Measurements from ENCODE around the gene HCN1. TPM values are rescaled to one million over a fixed set of nuclear protein-coding genes. Genes with fewer than 3 reads are reported as not detected.

The HCN1 gene
- total and polyA plus RNA-seq, 2 of the 8 experiments (the other 6 are each of a cell fraction or from before 2014, with no cell fraction given), result 1.1 to 6.7 TPM

GRCh38 chr5:45383985-45384384 is 312.2 kb downstream of the HCN1 start:
- no peaks in the 10 kb centered on the region for H3K4me1 ChIP-seq (replicated peaks in 1 of 4; ENCODE audit: control insufficient read depth in 3 of 4, insufficient read depth in 4 of 4, low read length in 3 of 4)
- H4K8ac ChIP-seq (ENCODE audit: extremely low read depth, insufficient read depth, low read length), result no peak overlapping the region
- CTCF ChIA-PET (ENCODE audit: partially characterized antibody), result no interaction called here
- H3K79me2 ChIP-seq (ENCODE audit: control insufficient read depth in 1 of 2, insufficient read depth in 2 of 2, low read length in 2 of 2), result no peaks in the 10 kb centered on the region
- H4K20me1 ChIP-seq (replicated peaks in 1 of 2; ENCODE audit: control insufficient read depth in 1 of 2, insufficient read depth in 2 of 2, low read length in 2 of 2), result no peaks in the 10 kb centered on the region
- no peak overlapping the region for H3K4me2 ChIP-seq (ENCODE audit: insufficient read depth in 1 of 2, low read depth in 2 of 2, low read length in 2 of 2)
- FAIRE-seq (no peak), DNase-seq (ENCODE audit: low read depth in 1 of 2, low spot score in 2 of 2) (no peak)
- H3K9me3 ChIP-seq (ENCODE audit: insufficient read depth in 2 of 2, low read depth in 1 of 2, low read length in 1 of 2), result no peaks in the 10 kb centered on the region
- H2BK120ac ChIP-seq (replicated peaks; ENCODE audit: low read depth, low read length), result no peak overlapping the region
- no peak overlapping the region for H4K5ac ChIP-seq (ENCODE audit: insufficient read length, low read depth, low read length)
- H2BK15ac ChIP-seq (ENCODE audit: low read length), result no peak overlapping the region
- no peaks in the 10 kb centered on the region; the same call in 1 of the 2 replicates for H3K79me1 ChIP-seq (ENCODE audit: low read depth, low read length)
- H3K18ac ChIP-seq (ENCODE audit: extremely low read depth, low read length), result no peak overlapping the region
- H3K27ac ChIP-seq (ENCODE audit: low read depth, low read length), result no peak overlapping the region
- no peak overlapping the region for H2AK5ac ChIP-seq (ENCODE audit: low read depth, low read length)
- WGBS, 2 experiments (ENCODE audit: extremely low coverage in 1 of 2, insufficient coverage in 1 of 2, insufficient read length in 1 of 2, insufficient replicate concordance in 2 of 2, low coverage in 1 of 2, low lambda C conversion rate in 2 of 2, missing lambda C conversion rate in 1 of 2), result 93% methylated on average over 2 of the region's 2 CpGs; no CpG with 5 or more reads in 1 of the 2 experiments
- H4K91ac ChIP-seq (replicated peaks; ENCODE audit: insufficient read length, low read length), result no peak overlapping the region
- H3K56ac ChIP-seq (replicated peaks; ENCODE audit: insufficient read length, low read depth, low read length), result no peak overlapping the region
- no peak overlapping the region for H3K9ac ChIP-seq (replicated peaks in 1 of 4; ENCODE audit: extremely low read depth in 1 of 4, low read depth in 3 of 4, low read length in 3 of 4)
- H2AFZ ChIP-seq (ENCODE audit: low read length), result no peak overlapping the region
- H2BK20ac ChIP-seq (ENCODE audit: low read length), result no peak overlapping the region
- no peak overlapping the region for H3K23ac ChIP-seq (ENCODE audit: insufficient read length)
- POLR2A ChIA-PET (ENCODE audit: partially characterized antibody), result no interaction called here
- no peak overlapping the region for H3K14ac ChIP-seq (ENCODE audit: insufficient read length)
- H2BK12ac ChIP-seq (ENCODE audit: low read depth, low read length), result no peak overlapping the region
- H3K4me3 ChIP-seq (ENCODE audit: extremely low read depth in 1 of 4, insufficient read depth in 2 of 4, low read depth in 3 of 4, low read length in 4 of 4), result no peak overlapping the region
- no peak overlapping the region for H2BK5ac ChIP-seq (ENCODE audit: low read depth, low read length)
- no peaks in the 10 kb centered on the region for H3K36me3 ChIP-seq (ENCODE audit: control insufficient read depth in 2 of 4, insufficient read depth in 4 of 4, low read length in 3 of 4)
- H3K27me3 ChIP-seq (replicated peaks in 1 of 4; ENCODE audit: control insufficient read depth in 3 of 4, extremely low read depth in 1 of 4, insufficient read depth in 3 of 4, low read length in 3 of 4), result no peaks in the 10 kb centered on the region
- H3K23me2 ChIP-seq (ENCODE audit: low read depth, low read length), result no peaks in the 10 kb centered on the region
- TF ChIP-seq ATF2 (IDR thresholded peaks at IDR 0.05; ENCODE audit: low read length) (no peak), JUN (IDR thresholded peaks at IDR 0.05; ENCODE audit: low read depth, low read length) (no peak), TCF12 (IDR thresholded peaks at IDR 0.05; ENCODE audit: low read depth, low read length) (no peak), RNF2 (IDR thresholded peaks at IDR 0.05; ENCODE audit: borderline replicate concordance, low read depth, low read length, missing control alignments, poor library complexity, severe bottlenecking) (no peak), POU5F1 (IDR thresholded peaks at IDR 0.05; ENCODE audit: low read depth, low read length) (no peak), CEBPB (IDR thresholded peaks at IDR 0.05; ENCODE audit: low read depth, low read length) (no peak), TEAD4 (IDR thresholded peaks at IDR 0.05; ENCODE audit: low read depth, low read length) (no peak), FOSL1 (IDR thresholded peaks at IDR 0.05; ENCODE audit: insufficient read depth, low read depth, low read length) (no peak), POLR2AphosphoS5 (IDR thresholded peaks at IDR 0.05; ENCODE audit: low read depth, low read length) (no peak), CBX5 (IDR thresholded peaks at IDR 0.05; ENCODE audit: low read depth, low read length) (no peak)
- no peak overlapping the region for H3K4ac ChIP-seq (replicated peaks; ENCODE audit: insufficient read length, low read depth, low read length)

All from H1 (cell line).